Small intestine (tissue), 7 donors: Measurements from ENCODE around the gene CRACDL. TPM values are rescaled to one million over a fixed set of nuclear protein-coding genes. Genes with fewer than 3 reads are reported as not detected.
"Not testable (repeated sequence)": the region's sequence is repeated elsewhere in the genome, so short reads cannot be mapped to it uniquely, and the experiment has no call there.

Source experiments
- DNase-seq, 2 donors: peaks; one replicate each; pipeline versions ENCODE4 v3.0.0 to v3.0.0-alpha.2; 2013
- FAIRE-seq: peaks from 2 replicates; lab custom pipeline; 2012; peaks lifted over from hg19 to GRCh38; lab: Jason Lieb, UNC
- H3K27ac ChIP-seq, 3 donors: one replicate each; pipeline ENCODE4 v1.5.1; 2013; ENCODE audit warnings: low read length in 2 of 3, mild to moderate bottlenecking in 2 of 3, control low read depth in 1 of 3, inconsistent platforms in 1 of 3, low read depth in 1 of 3, moderate library complexity in 1 of 3
- H3K27me3 ChIP-seq, 3 donors: one replicate each; pipeline ENCODE4 v1.6.1; 2013; ENCODE audit warnings: low read length in 3 of 3, inconsistent platforms in 1 of 3; ENCODE audit not compliant: control insufficient read depth in 3 of 3, insufficient read depth in 3 of 3
- H3K36me3 ChIP-seq, 3 donors: one replicate each; pipeline ENCODE4 v1.6.1; 2013; ENCODE audit warnings: low read length in 3 of 3, inconsistent platforms in 1 of 3, low read depth in 1 of 3, mild to moderate bottlenecking in 1 of 3, moderate library complexity in 1 of 3; ENCODE audit not compliant: control insufficient read depth in 3 of 3, insufficient read depth in 2 of 3
- H3K4me1 ChIP-seq, 3 donors: one replicate each; pipeline ENCODE4 v1.6.1; 2013; ENCODE audit warnings: low read length in 2 of 3, inconsistent platforms in 1 of 3, low read depth in 1 of 3, mild to moderate bottlenecking in 1 of 3, moderate library complexity in 1 of 3; ENCODE audit not compliant: control insufficient read depth in 3 of 3, insufficient read depth in 2 of 3
- H3K4me3 ChIP-seq, 3 donors: one replicate each; pipeline ENCODE4 v1.5.1; 2013; ENCODE audit warnings: low read length in 3 of 3, control low read depth in 1 of 3, inconsistent platforms in 1 of 3, low read depth in 1 of 3, mild to moderate bottlenecking in 1 of 3, moderate library complexity in 1 of 3
- H3K9me3 ChIP-seq, 2 donors: one replicate each; pipeline ENCODE4 v1.6.1; 2013; ENCODE audit warnings: low read depth in 1 of 2, low read length in 1 of 2; ENCODE audit not compliant: control insufficient read depth in 2 of 2, insufficient read depth in 1 of 2
- WGBS, 3 donors: extraction: QIAGEN DNeasy Blood & Tissue Kit; methylation state at CpG; one replicate each; pipeline ENCODE4 v1.1.7; 2013; 5-methylcytosine and 5-hydroxymethylcytosine counted together
- polyA plus RNA-seq, 4 donors: library from polyadenylated mRNA; stranded (reverse) in 3 of 4; unstranded in 1 of 4; fragments of 200-250 nt in 3 of 4; fragments of 120-200 nt in 1 of 4; gene quantifications; one replicate each; pipeline versions ENCODE4 v1.2.1 to v1.2.3, GENCODE V29; 2013
- donor health status: healthy with polysubstance abuse.
- donor health status: control.
- donor health status: control.
- donor health status: Bipolar disorder and iron deficiency.
- donor health status: healthy.

Gene CRACDL
- polyA plus RNA-seq, 4 donors: 3.0 to 10.3 (median 7.3) TPM

GRCh38 chr2:98761909-98762308, 174.1 kb downstream of the CRACDL start:
- H3K27me3 ChIP-seq: peaks cover 0 to 4% (median 0%) of the 10 kb centered on the region in 3 donors
- 88 to 89% (median 88%) methylated on average over 6 of the region's 6 CpGs for WGBS, 3 donors
- FAIRE-seq: no peak
- no peaks in the 10 kb centered on the region for H3K9me3 ChIP-seq
- no peak for DNase-seq
- H3K27ac ChIP-seq: no peak overlapping the region
- H3K4me1 ChIP-seq: peaks cover 3 to 5% (median 5%) of the 10 kb centered on the region in 3 donors
- no peaks in the 10 kb centered on the region for H3K36me3 ChIP-seq
- H3K4me3 ChIP-seq: no peak overlapping the region

GRCh38 chr2:98761267-98761781, 174.7 kb downstream of the CRACDL start:
- FAIRE-seq: no peak
- WGBS, 3 donors: 67 to 75% (median 70%) methylated on average over 9 of the region's 9 CpGs
- no peaks in the 10 kb centered on the region for H3K36me3 ChIP-seq
- H3K27me3 ChIP-seq: peaks cover 0 to 4% (median 0%) of the 10 kb centered on the region in 3 donors
- no peak for DNase-seq
- H3K4me3 ChIP-seq: no peak overlapping the region
- H3K4me1 ChIP-seq: peaks cover 3 to 5% (median 5%) of the 10 kb centered on the region in 3 donors
- no peaks in the 10 kb centered on the region for H3K9me3 ChIP-seq
- H3K27ac ChIP-seq: peak overlapping the region in 1 of 3 donors; percentile 33

- WGBS, 3 donors: 67 to 71% (median 69%) methylated on average over 6 of the region's 6 CpGs
Observed at GRCh38 chr2:98759827-98760625, 176.0 kb downstream of the CRACDL start.

GRCh38 chr2:98759338-98759737, 176.7 kb downstream of the CRACDL start:
- peaks cover 0 to 4% (median 0%) of the 10 kb centered on the region in 3 donors for H3K27me3 ChIP-seq
- H3K4me1 ChIP-seq: peaks cover 0 to 3% (median 0%) of the 10 kb centered on the region in 3 donors
- 64 to 84% (median 71%) methylated on average over 2 of the region's 2 CpGs for WGBS, 3 donors
- FAIRE-seq: no peak
- no peak for DNase-seq
- no peak overlapping the region for H3K4me3 ChIP-seq
- H3K9me3 ChIP-seq: no peaks in the 10 kb centered on the region
- no peak overlapping the region for H3K27ac ChIP-seq
- H3K36me3 ChIP-seq: no peaks in the 10 kb centered on the region

More at GRCh38 chr2:98759827-98760625, 176.0 kb downstream of the CRACDL start:
- H3K9me3 ChIP-seq: no peaks in the 10 kb centered on the region
- DNase-seq (no peak), FAIRE-seq (no peak)
- no peak overlapping the region for H3K4me3 ChIP-seq
- H3K4me1 ChIP-seq: peaks cover 0 to 3% (median 0%) of the 10 kb centered on the region in 3 donors
- peak overlapping the region in 1 of 3 donors; percentile 22 for H3K27ac ChIP-seq
- no peaks in the 10 kb centered on the region for H3K36me3 ChIP-seq
- peaks cover 0 to 4% (median 0%) of the 10 kb centered on the region in 3 donors for H3K27me3 ChIP-seq

GRCh38 chr2:98757904-98758421, 178.1 kb downstream of the CRACDL start:
- Histone ChIP-seq H3K36me3 (no peaks in the 10 kb centered on the region), H3K27me3 (peaks cover 0 to 4% (median 0%) of the 10 kb centered on the region in 3 donors), H3K4me1 (peaks cover 0 to 3% (median 0%) of the 10 kb centered on the region in 3 donors), H3K9me3 (no peaks in the 10 kb centered on the region), H3K27ac (peak overlapping the region in 2 of 3 donors; percentile 39 to 82), H3K4me3 (no peak overlapping the region)
- DNase-seq (peak in 1 of 2 donors; percentile 80), FAIRE-seq (no peak)
- WGBS, 3 donors: 4 to 21% (median 15%) methylated on average over 9 of the region's 9 CpGs

- FAIRE-seq: no peak
- no peak for DNase-seq
- Histone ChIP-seq H3K4me3 (no peak overlapping the region), H3K27ac (no peak overlapping the region), H3K9me3 (peaks cover 0 to 9% of the 10 kb centered on the region in 2 donors), H3K4me1 (peaks cover 0 to 3% (median 0%) of the 10 kb centered on the region in 3 donors), H3K27me3 (no peaks in the 10 kb centered on the region), H3K36me3 (no peaks in the 10 kb centered on the region)
Observed at GRCh38 chr2:98753801-98754200, 182.2 kb downstream of the CRACDL start.

- not testable (repeated sequence) for H3K27ac ChIP-seq, H3K9me3 ChIP-seq, H3K4me3 ChIP-seq, H3K36me3 ChIP-seq, H3K27me3 ChIP-seq, H3K4me1 ChIP-seq, DNase-seq, FAIRE-seq
- 93% methylated on average over 4 of the region's 4 CpGs for WGBS, 3 donors
Observed at GRCh38 chr2:98752711-98753110, 183.3 kb downstream of the CRACDL start.

- no peak for FAIRE-seq
- 50 to 80% (median 58%) methylated on average over 1 of the region's 1 CpG for WGBS, 3 donors
Observed at GRCh38 chr2:98751748-98752147, 184.3 kb downstream of the CRACDL start.

More at GRCh38 chr2:98751748-98752147, 184.3 kb downstream of the CRACDL start:
- H3K4me1 ChIP-seq: no peaks in the 10 kb centered on the region
- H3K4me3 ChIP-seq: no peak overlapping the region
- H3K9me3 ChIP-seq: peaks cover 0 to 9% of the 10 kb centered on the region in 2 donors
- DNase-seq: peak in 1 of 2 donors; percentile 75
- H3K27me3 ChIP-seq: no peaks in the 10 kb centered on the region
- no peaks in the 10 kb centered on the region for H3K36me3 ChIP-seq
- no peak overlapping the region for H3K27ac ChIP-seq
